ENCODE results near the gene CDK10.
A peak's percentile ranks its signal among the peaks of the same experiment; 100 is the strongest.
"Not testable (repeated sequence)": the region's sequence is repeated elsewhere in the genome, so short reads cannot be mapped to it uniquely, and the experiment has no call there.

The CDK10 gene

GRCh38 chr16:89687092-89687940 lies 827 bp downstream of the CDK10 start:
- no peak for DNase-seq (ENCODE audit: low spot score in 2 of 2)
- peaks cover 26% of the 10 kb centered on the region for H3K4me1 Mint-ChIP-seq

GRCh38 chr16:89688395-89688794 lies 1.9 kb downstream of the CDK10 start:
- H3K9me3 Mint-ChIP-seq = no peaks in the 10 kb centered on the region
- no peak for ATAC-seq
- H3K4me1 Mint-ChIP-seq = peaks cover 29% of the 10 kb centered on the region
- peak overlapping the region; percentile 83 for H3K4me3 Mint-ChIP-seq
- H3K36me3 Mint-ChIP-seq = peaks cover 54% of the 10 kb centered on the region
- no peak overlapping the region for H3K27ac Mint-ChIP-seq
- no peak for DNase-seq (ENCODE audit: low spot score in 2 of 2)

More at GRCh38 chr16:89687092-89687940, 827 bp downstream of the CDK10 start:
- peak overlapping the region; percentile 83 for H3K4me3 Mint-ChIP-seq
- peaks cover 45% of the 10 kb centered on the region for H3K36me3 Mint-ChIP-seq
- no peaks in the 10 kb centered on the region for H3K9me3 Mint-ChIP-seq
- peak overlapping the region; percentile 85 for H3K27ac Mint-ChIP-seq
- peak; percentile 48 for ATAC-seq

- Mint-ChIP-seq H3K36me3 (peaks cover 61% of the 10 kb centered on the region), H3K4me3 (no peak overlapping the region), H3K9me3 (no peaks in the 10 kb centered on the region)
Measured at GRCh38 chr16:89689142-89689541, 2.7 kb downstream of the CDK10 start.

GRCh38 chr16:89689621-89690020 lies 3.1 kb downstream of the CDK10 start:
- H3K4me3 Mint-ChIP-seq; ATAC-seq; H3K9me3 Mint-ChIP-seq; H3K27ac Mint-ChIP-seq; DNase-seq (ENCODE audit: low spot score in 2 of 2): not testable (repeated sequence)
- H3K4me1 Mint-ChIP-seq = peaks cover 34% of the 10 kb centered on the region
- H3K36me3 Mint-ChIP-seq = peaks cover 61% of the 10 kb centered on the region

More at GRCh38 chr16:89689142-89689541, 2.7 kb downstream of the CDK10 start:
- no peak for DNase-seq (ENCODE audit: low spot score in 2 of 2)
- ATAC-seq = no peak
- no peak overlapping the region for H3K27ac Mint-ChIP-seq
- H3K4me1 Mint-ChIP-seq = peaks cover 34% of the 10 kb centered on the region

GRCh38 chr16:89690392-89690901 lies 4.0 kb downstream of the CDK10 start:
- Mint-ChIP-seq H3K4me1 (peaks cover 37% of the 10 kb centered on the region), H3K27ac (no peak overlapping the region), H3K36me3 (peaks cover 69% of the 10 kb centered on the region), H3K4me3 (no peak overlapping the region), H3K9me3 (no peaks in the 10 kb centered on the region)
- DNase-seq (ENCODE audit: low spot score in 2 of 2) (no peak), ATAC-seq (no peak)

GRCh38 chr16:89691231-89691985 lies 4.9 kb downstream of the CDK10 start:
- no peak overlapping the region for H3K27ac Mint-ChIP-seq
- H3K4me3 Mint-ChIP-seq = no peak overlapping the region
- ATAC-seq (no peak), DNase-seq (ENCODE audit: low spot score in 2 of 2) (no peak)
- peaks cover 67% of the 10 kb centered on the region for H3K36me3 Mint-ChIP-seq
- no peaks in the 10 kb centered on the region for H3K9me3 Mint-ChIP-seq
- peaks cover 43% of the 10 kb centered on the region for H3K4me1 Mint-ChIP-seq

GRCh38 chr16:89691986-89692569 lies 5.6 kb downstream of the CDK10 start:
- peaks cover 63% of the 10 kb centered on the region for H3K36me3 Mint-ChIP-seq
- H3K27ac Mint-ChIP-seq = no peak overlapping the region
- H3K4me1 Mint-ChIP-seq = peaks cover 46% of the 10 kb centered on the region
- no peak overlapping the region for H3K4me3 Mint-ChIP-seq
- ATAC-seq (no peak), DNase-seq (ENCODE audit: low spot score in 2 of 2) (no peak)
- H3K9me3 Mint-ChIP-seq = no peaks in the 10 kb centered on the region

GRCh38 chr16:89693289-89693731 lies 6.8 kb downstream of the CDK10 start:
- no peaks in the 10 kb centered on the region for H3K9me3 Mint-ChIP-seq
- no peak for ATAC-seq
- peaks cover 35% of the 10 kb centered on the region for H3K4me1 Mint-ChIP-seq
- peaks cover 53% of the 10 kb centered on the region for H3K36me3 Mint-ChIP-seq
- no peak for DNase-seq (ENCODE audit: low spot score in 2 of 2)
- no peak overlapping the region for H3K27ac Mint-ChIP-seq
- no peak overlapping the region for H3K4me3 Mint-ChIP-seq

- Mint-ChIP-seq H3K9me3 (no peaks in the 10 kb centered on the region), H3K4me1 (peaks cover 35% of the 10 kb centered on the region), H3K36me3 (peaks cover 56% of the 10 kb centered on the region), H3K27ac (no peak overlapping the region), H3K4me3 (no peak overlapping the region)
- DNase-seq (ENCODE audit: low spot score in 2 of 2) (no peak), ATAC-seq (no peak)
Measured at GRCh38 chr16:89693931-89694783, 7.7 kb downstream of the CDK10 start.

GRCh38 chr16:89694784-89695085 lies 8.2 kb downstream of the CDK10 start:
- not testable (repeated sequence) for H3K9me3 Mint-ChIP-seq; ATAC-seq; H3K4me3 Mint-ChIP-seq; DNase-seq (ENCODE audit: low spot score in 2 of 2)
- Mint-ChIP-seq H3K36me3 (peaks cover 58% of the 10 kb centered on the region), H3K4me1 (peaks cover 35% of the 10 kb centered on the region), H3K27ac (peak overlapping the region; percentile 40)

GRCh38 chr16:89695086-89695874 lies 8.8 kb downstream of the CDK10 start:
- no peak for DNase-seq (ENCODE audit: low spot score in 2 of 2)
- no peak overlapping the region for H3K4me3 Mint-ChIP-seq
- peak overlapping the region; percentile 40 for H3K27ac Mint-ChIP-seq
- peaks cover 37% of the 10 kb centered on the region for H3K4me1 Mint-ChIP-seq
- no peak for ATAC-seq
- H3K36me3 Mint-ChIP-seq = peaks cover 58% of the 10 kb centered on the region
- H3K9me3 Mint-ChIP-seq = no peaks in the 10 kb centered on the region

GRCh38 chr16:89695875-89696669 lies 9.6 kb downstream of the CDK10 start:
- peaks cover 35% of the 10 kb centered on the region for H3K4me1 Mint-ChIP-seq
- H3K27ac Mint-ChIP-seq = peak overlapping the region; percentile 40
- no peak overlapping the region for H3K4me3 Mint-ChIP-seq
- peaks cover 53% of the 10 kb centered on the region for H3K36me3 Mint-ChIP-seq
- H3K9me3 Mint-ChIP-seq = no peaks in the 10 kb centered on the region
- ATAC-seq (no peak), DNase-seq (ENCODE audit: low spot score in 2 of 2) (no peak)

GRCh38 chr16:89696670-89697128 lies 10.2 kb downstream of the CDK10 start:
- H3K4me3 Mint-ChIP-seq = no peak overlapping the region
- peak overlapping the region; percentile 40 for H3K27ac Mint-ChIP-seq
- peak; percentile 48 for ATAC-seq
- H3K9me3 Mint-ChIP-seq = no peaks in the 10 kb centered on the region
- no peak for DNase-seq (ENCODE audit: low spot score in 2 of 2)
- H3K4me1 Mint-ChIP-seq = peaks cover 35% of the 10 kb centered on the region
- H3K36me3 Mint-ChIP-seq = peaks cover 46% of the 10 kb centered on the region

Data from stimulated activated effector memory CD8-positive, alpha-beta T cell treated with anti-CD3 and anti-CD28 coated beads, Interleukin-12 subunit alpha, Interleukin-12 subunit beta, amount 100 ng/mL, for 72 hours (primary cell).